Upper lobe of left lung (tissue), 6 donors: ENCODE data around the gene TBC1D1. TPM values are rescaled to one million over a fixed set of nuclear protein-coding genes. Genes with fewer than 3 reads are reported as not detected.

Experiments
- ATAC-seq, 2 donors: fragments of 200-7000 bp; cut with Tn5 transposase; one replicate each; pipeline ENCODE4 v1.9.1; 2022; ENCODE audit warnings: mild to moderate bottlenecking in 2 of 2, moderate library complexity in 2 of 2; ENCODE audit not compliant: low FRiP score in 2 of 2
- DNase-seq, 2 donors: peaks; one replicate each; pipeline ENCODE4 v3.0.0-alpha.2; 2019 to 2020
- H3K27ac ChIP-seq, 4 donors: fragments of 200-600 bp; sonication (generic); one replicate each; pipeline ENCODE4 v1.5.1; 2016 to 2019
- H3K27me3 ChIP-seq, 4 donors: fragments of 200-600 bp; sonication (generic); one replicate each; pipeline ENCODE4 v1.5.1; 2017 to 2019
- H3K36me3 ChIP-seq, 4 donors: fragments of 200-600 bp; sonication (generic); one replicate each; pipeline ENCODE4 v1.5.1; 2016 to 2019
- H3K4me1 ChIP-seq, 4 donors: fragments of 200-600 bp; sonication (generic); one replicate each; pipeline ENCODE4 v1.5.1; 2018 to 2019
- H3K4me3 ChIP-seq, 4 donors: fragments of 200-600 bp; sonication (generic); one replicate each; pipeline ENCODE4 v1.5.1; 2017 to 2019; ENCODE audit warnings: mild to moderate bottlenecking in 2 of 4, moderate library complexity in 1 of 4
- H3K9me3 ChIP-seq, 4 donors: fragments of 200-600 bp; sonication (generic); one replicate each; pipeline ENCODE4 v1.5.1; 2018 to 2019
- EP300 ChIP-seq, 4 donors: sonication (generic); formaldehyde crosslinking; IDR thresholded peaks; one replicate each; pipeline ENCODE4 v1.5.1; 2017; ENCODE audit warnings: antibody characterized with exemption in 4 of 4, control low read depth in 2 of 4
- POLR2A ChIP-seq, 4 donors: fragments of 450-650 bp; IDR thresholded peaks; one replicate each; pipeline ENCODE4 v1.5.1; 2016 to 2017; ENCODE audit warnings: antibody characterized with exemption in 4 of 4, mild to moderate bottlenecking in 2 of 4
- POLR2AphosphoS5 ChIP-seq, 2 donors: sonication (generic); formaldehyde crosslinking; IDR thresholded peaks; one replicate each; pipeline ENCODE4 v1.5.1; 2017; ENCODE audit warnings: antibody characterized with exemption in 2 of 2
- WGBS, 2 donors: methylation state at CpG; one replicate each; pipeline ENCODE4 v1.1.5; 2017 to 2018; 5-methylcytosine and 5-hydroxymethylcytosine counted together
- total RNA-seq, 6 donors: library from RNA; depleted of rRNA in 4 of 6; stranded (reverse); fragments of >200 nt in 4 of 6; gene quantifications; one replicate each; pipeline versions ENCODE4 v1.1.0 to v1.2.1, GENCODE V29; 2016 to 2021
- TF ChIP-seq, protein P1 (sequence below), 6 experiments: fragments of 450-650 bp in 4 of 6; fragments of 200-600 bp in 2 of 6; sonication (generic) in 2 of 6; IDR thresholded peaks; one replicate each; pipeline ENCODE4 v1.5.1; 2016 to 2019; ENCODE audit warnings: antibody characterized with exemption in 6 of 6
- donor health status: DM: no; HTN: no; CAD: no; lungs with moderate emphysema.
- donor health status: DM: no; HTN: yes; CAD: no; lungs with severe emphysema.

TBC1D1 gene
- total RNA-seq, 6 donors from 2014 or later = 45.1 to 68.1 (median 58.0) TPM

DNA sequence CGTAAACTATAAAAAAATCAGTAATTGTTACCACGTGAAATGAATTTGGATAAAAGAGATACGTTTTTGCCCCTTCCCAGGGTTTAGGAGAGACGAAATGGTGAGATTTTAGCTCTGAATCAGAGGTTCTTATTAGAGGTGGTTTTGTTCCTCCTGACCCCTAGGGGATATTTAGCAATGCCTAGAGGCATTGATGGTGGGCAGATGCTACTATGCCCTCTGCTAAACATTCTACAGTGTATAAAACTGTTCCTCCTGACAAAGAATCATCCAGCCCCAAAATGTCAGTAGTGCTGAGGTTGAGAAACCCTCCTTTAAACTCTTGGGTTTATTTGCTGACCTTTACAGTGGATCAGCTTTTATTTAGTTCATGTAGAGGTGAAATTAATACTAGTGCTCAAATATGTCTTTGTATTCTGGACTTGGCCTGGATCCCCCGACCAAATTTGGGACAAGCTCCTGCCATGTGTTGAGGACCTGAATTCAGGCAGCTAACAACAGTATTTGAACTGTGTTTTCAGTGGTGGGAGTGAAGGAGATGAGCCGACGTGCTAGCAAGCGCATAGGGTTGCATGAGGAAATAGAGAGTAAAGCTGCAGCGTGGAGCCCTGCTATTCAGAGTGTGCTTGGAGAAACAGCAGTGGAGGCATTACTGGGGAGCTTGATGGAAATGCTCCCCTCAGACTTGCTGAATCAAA is 195.4 kb downstream of the TBC1D1 start:
- no peak for ATAC-seq
- H3K36me3 ChIP-seq = peaks cover 0 to 23% (median 6%) of the 10 kb centered on the region in 4 donors
- H3K4me3 ChIP-seq = no peak overlapping the region
- H3K9me3 ChIP-seq = no peaks in the 10 kb centered on the region
- no peak for DNase-seq
- H3K27me3 ChIP-seq = no peaks in the 10 kb centered on the region
- no peak overlapping the region for H3K27ac ChIP-seq
- peaks cover 0 to 8% (median 7%) of the 10 kb centered on the region in 4 donors for H3K4me1 ChIP-seq
- no peak for TF ChIP-seq POLR2AphosphoS5 (IDR thresholded peaks at IDR 0.05)
- no peak for TF ChIP-seq POLR2A (IDR thresholded peaks at IDR 0.05)
- no peak for TF ChIP-seq EP300 (IDR thresholded peaks at IDR 0.05)
- TF ChIP-seq, protein P1, sequence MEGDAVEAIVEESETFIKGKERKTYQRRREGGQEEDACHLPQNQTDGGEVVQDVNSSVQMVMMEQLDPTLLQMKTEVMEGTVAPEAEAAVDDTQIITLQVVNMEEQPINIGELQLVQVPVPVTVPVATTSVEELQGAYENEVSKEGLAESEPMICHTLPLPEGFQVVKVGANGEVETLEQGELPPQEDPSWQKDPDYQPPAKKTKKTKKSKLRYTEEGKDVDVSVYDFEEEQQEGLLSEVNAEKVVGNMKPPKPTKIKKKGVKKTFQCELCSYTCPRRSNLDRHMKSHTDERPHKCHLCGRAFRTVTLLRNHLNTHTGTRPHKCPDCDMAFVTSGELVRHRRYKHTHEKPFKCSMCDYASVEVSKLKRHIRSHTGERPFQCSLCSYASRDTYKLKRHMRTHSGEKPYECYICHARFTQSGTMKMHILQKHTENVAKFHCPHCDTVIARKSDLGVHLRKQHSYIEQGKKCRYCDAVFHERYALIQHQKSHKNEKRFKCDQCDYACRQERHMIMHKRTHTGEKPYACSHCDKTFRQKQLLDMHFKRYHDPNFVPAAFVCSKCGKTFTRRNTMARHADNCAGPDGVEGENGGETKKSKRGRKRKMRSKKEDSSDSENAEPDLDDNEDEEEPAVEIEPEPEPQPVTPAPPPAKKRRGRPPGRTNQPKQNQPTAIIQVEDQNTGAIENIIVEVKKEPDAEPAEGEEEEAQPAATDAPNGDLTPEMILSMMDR (IDR thresholded peaks at IDR 0.05) = no peak
- WGBS, 2 donors = 83 to 87% methylated on average over 9 of the region's 9 CpGs

DNA sequence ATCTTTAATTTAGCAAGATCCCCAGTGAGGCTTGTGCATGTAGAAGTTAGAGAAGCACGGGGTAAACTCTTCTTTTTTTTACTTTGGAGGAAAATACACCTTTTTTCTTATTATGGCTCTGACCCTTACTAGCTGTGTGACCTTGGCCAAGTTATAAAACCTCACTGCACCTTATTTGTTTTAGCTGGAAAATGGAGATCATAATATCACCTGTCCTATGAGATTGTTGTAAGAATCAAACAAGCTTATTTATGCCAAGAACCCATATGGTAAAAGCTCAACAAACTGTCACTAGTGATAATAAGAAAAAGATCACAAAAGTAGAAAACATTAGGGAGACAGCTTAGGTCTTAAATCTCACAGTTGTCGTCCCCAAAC is 196.0 kb downstream of the TBC1D1 start:
- Histone ChIP-seq H3K4me3 (no peak overlapping the region), H3K36me3 (peaks cover 0 to 23% (median 7%) of the 10 kb centered on the region in 4 donors), H3K27ac (no peak overlapping the region), H3K4me1 (peaks cover 0 to 8% (median 4%) of the 10 kb centered on the region in 4 donors), H3K27me3 (no peaks in the 10 kb centered on the region), H3K9me3 (no peaks in the 10 kb centered on the region)
- ATAC-seq (no peak), DNase-seq (no peak)
- 91 to 93% methylated on average over 2 of the region's 2 CpGs for WGBS, 2 donors
- no peak for TF ChIP-seq EP300 (IDR thresholded peaks at IDR 0.05)
- TF ChIP-seq, protein P1 (IDR thresholded peaks at IDR 0.05) = no peak

DNA sequence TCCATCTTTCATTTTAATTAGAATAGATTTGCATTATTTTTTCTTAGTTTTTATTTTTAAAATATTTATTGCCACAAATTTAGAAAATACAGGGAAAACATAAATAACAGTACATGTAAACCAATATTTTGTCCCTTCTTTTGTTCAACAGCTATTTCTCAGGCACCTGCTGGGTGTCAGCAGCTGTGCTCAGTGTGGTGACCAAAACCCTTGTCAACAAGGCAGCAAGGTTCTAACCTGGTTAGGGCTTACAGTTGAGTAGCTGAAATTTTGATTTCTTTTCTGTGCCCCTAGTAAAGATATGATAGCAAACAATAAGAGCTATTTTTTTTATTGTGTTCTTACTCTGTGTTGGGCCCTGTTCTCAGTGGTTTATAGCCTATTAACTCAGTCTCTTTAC is 197.4 kb downstream of the TBC1D1 start:
- no peak for ATAC-seq
- no peaks in the 10 kb centered on the region for H3K9me3 ChIP-seq
- no peak for DNase-seq
- H3K27me3 ChIP-seq = no peaks in the 10 kb centered on the region
- no peaks in the 10 kb centered on the region for H3K4me1 ChIP-seq
- TF ChIP-seq, protein P1 (IDR thresholded peaks at IDR 0.05) = no peak
- TF ChIP-seq EP300 (IDR thresholded peaks at IDR 0.05) = no peak
- TF ChIP-seq POLR2AphosphoS5 (IDR thresholded peaks at IDR 0.05) = no peak
- no peak for TF ChIP-seq POLR2A (IDR thresholded peaks at IDR 0.05)
- peaks cover 0 to 28% (median 7%) of the 10 kb centered on the region in 4 donors for H3K36me3 ChIP-seq
- H3K27ac ChIP-seq = no peak overlapping the region
- no peak overlapping the region for H3K4me3 ChIP-seq

DNA sequence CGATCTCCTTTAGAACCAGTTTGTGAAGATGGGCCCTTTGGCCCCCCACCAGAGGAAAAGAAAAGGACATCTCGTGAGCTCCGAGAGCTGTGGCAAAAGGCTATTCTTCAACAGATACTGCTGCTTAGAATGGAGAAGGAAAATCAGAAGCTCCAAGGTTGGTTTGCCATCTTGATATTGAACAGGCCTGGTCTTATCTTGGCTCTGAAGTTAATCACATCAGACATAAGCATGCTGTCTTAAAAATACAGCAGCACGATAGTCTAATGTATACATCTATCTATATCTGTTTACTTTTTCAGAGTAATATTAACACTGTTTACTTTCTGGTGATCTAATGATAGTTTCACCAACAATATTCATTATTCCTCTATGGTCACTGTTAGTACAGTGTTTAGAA is 199.1 kb downstream of the TBC1D1 start:
- no peaks in the 10 kb centered on the region for H3K27me3 ChIP-seq
- no peaks in the 10 kb centered on the region for H3K9me3 ChIP-seq
- no peak overlapping the region for H3K4me3 ChIP-seq
- TF ChIP-seq POLR2A (IDR thresholded peaks at IDR 0.05) (no peak), EP300 (IDR thresholded peaks at IDR 0.05) (no peak)
- no peak for ATAC-seq
- 81 to 83% methylated on average over 4 of the region's 4 CpGs for WGBS, 2 donors
- no peak overlapping the region for H3K27ac ChIP-seq
- DNase-seq = no peak
- no peaks in the 10 kb centered on the region for H3K4me1 ChIP-seq
- H3K36me3 ChIP-seq = peaks cover 0 to 23% (median 7%) of the 10 kb centered on the region in 4 donors

DNA sequence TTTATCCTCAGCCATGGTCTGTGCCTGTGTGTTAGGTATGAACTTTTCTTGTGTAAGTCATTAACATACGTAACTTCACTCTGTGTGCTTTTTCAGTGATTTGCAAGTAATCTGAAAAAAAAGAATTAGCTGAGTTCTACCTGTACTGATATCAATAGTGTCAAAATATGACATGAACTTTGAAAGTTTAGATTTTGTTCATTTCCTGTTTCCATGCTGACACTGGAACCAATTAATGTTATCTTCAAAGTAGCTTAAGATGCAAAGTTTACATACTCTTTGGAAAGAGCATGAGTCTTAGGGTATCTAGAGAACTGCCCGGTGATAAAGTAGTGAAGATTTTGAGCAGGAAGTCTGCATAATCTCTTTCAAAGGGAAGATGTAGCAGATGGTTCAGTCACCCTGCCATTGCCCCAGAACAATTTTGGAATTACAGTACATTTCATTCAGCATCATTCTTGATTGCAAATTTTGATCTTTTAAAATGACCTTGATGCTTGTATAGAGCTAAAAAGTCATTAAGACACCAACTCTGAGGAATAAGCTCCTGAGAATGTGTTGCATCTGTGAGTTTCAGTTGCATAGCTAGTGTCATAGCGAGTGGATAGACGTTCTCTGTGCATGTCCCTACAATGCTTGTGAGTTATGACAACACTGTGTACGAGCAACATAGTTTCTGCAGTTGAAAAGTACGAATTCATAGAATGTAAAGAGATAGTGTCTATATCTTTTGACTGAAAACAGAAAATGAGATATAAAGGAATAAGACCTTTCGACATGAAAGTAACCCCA is 199.8 kb downstream of the TBC1D1 start:
- 91 to 93% methylated on average over 7 of the region's 7 CpGs for WGBS, 2 donors
- H3K36me3 ChIP-seq = peaks cover 0 to 22% (median 7%) of the 10 kb centered on the region in 4 donors
- no peak overlapping the region for H3K27ac ChIP-seq
- no peaks in the 10 kb centered on the region for H3K27me3 ChIP-seq
- TF ChIP-seq, protein P1 (IDR thresholded peaks at IDR 0.05) = no peak
- TF ChIP-seq POLR2AphosphoS5 (IDR thresholded peaks at IDR 0.05) (no peak), POLR2A (IDR thresholded peaks at IDR 0.05) (no peak), EP300 (IDR thresholded peaks at IDR 0.05) (no peak)
- H3K4me1 ChIP-seq = no peaks in the 10 kb centered on the region
- no peak overlapping the region for H3K4me3 ChIP-seq
- no peak for DNase-seq
- no peak for ATAC-seq
- H3K9me3 ChIP-seq = no peaks in the 10 kb centered on the region
